SK-N-SH (cell line): ENCODE measurements around the gene DAP. TPM values are rescaled to one million over a fixed set of nuclear protein-coding genes. Genes with fewer than 3 reads are reported as not detected.

Experiments
- CTCF ChIA-PET: fragments of 300-600, 350-600 bp; formaldehyde crosslinking; extraction: SDS; loops from one replicate; lab custom pipeline; 2021; lab: Yijun Ruan, JAX
- POLR2A ChIA-PET: fragments of 350-600 bp; sonication (Branson Sonifier 250); formaldehyde crosslinking; extraction: SDS; loops from one replicate; lab custom pipeline; 2020; ENCODE audit warnings: antibody characterized with exemption, inconsistent platforms; lab: Yijun Ruan, JAX
- DNase-seq: peaks from one replicate; pipeline ENCODE4 v3.0.0; 2012
- H2AFZ ChIP-seq: fragments of 200-600 bp; sonication (generic); 2 replicates; pipeline ENCODE4 v1.8.1; 2016; ENCODE audit warnings: antibody characterized with exemption, mild to moderate bottlenecking, low read depth
- H3F3A ChIP-seq: fragments of 200-600 bp; sonication (generic); replicated peaks from 2 replicates; pipeline ENCODE3; 2016; ENCODE audit warnings: antibody characterized with exemption, mild to moderate bottlenecking; ENCODE audit not compliant: insufficient read depth
- H3K27ac ChIP-seq, 2 experiments: fragments of 200-500 bp in 1 of 2; fragments of 200-600 bp in 1 of 2; sonication (Bioruptor generic) in 1 of 2; sonication (generic), shearing (Covaris generic) in 1 of 2; 2 replicates each; pipeline versions ENCODE4 v1.5.1 to v1.6.1; 2014 to 2016; ENCODE audit warnings: low read depth in 2 of 2, inconsistent platforms in 1 of 2, low read length in 1 of 2, mild to moderate bottlenecking in 1 of 2, mixed read lengths in 1 of 2
- H3K27me3 ChIP-seq: fragments of 200-600 bp; sonication (generic), shearing (Covaris generic); 2 replicates; pipeline ENCODE4 v1.6.1; 2016; ENCODE audit warnings: mixed run types; ENCODE audit not compliant: insufficient read depth
- H3K36me3 ChIP-seq, 2 experiments: fragments of 200-500 bp in 1 of 2; fragments of 200-600 bp in 1 of 2; sonication (Bioruptor generic) in 1 of 2; sonication (generic) in 1 of 2; replicated peaks in 1 of 2; 2 replicates each; pipeline versions ENCODE3 to v1.5.1; 2014 to 2016; ENCODE audit warnings: low read length in 1 of 2, mild to moderate bottlenecking in 1 of 2; ENCODE audit not compliant: insufficient read depth in 2 of 2, control insufficient read depth in 1 of 2
- H3K4me1 ChIP-seq, 2 experiments: fragments of 200-500 bp in 1 of 2; fragments of 200-600 bp in 1 of 2; sonication (Bioruptor generic) in 1 of 2; sonication (generic), shearing (Covaris generic) in 1 of 2; 2 replicates each; pipeline versions ENCODE4 v1.5.1 to v1.6.1; 2014 to 2016; ENCODE audit warnings: low read depth in 1 of 2, low read length in 1 of 2, mixed run types in 1 of 2; ENCODE audit not compliant: insufficient read depth in 2 of 2, control insufficient read depth in 1 of 2
- H3K4me2 ChIP-seq: fragments of 200-600 bp; sonication (generic), shearing (Covaris generic); 2 replicates; pipeline ENCODE4 v1.6.1; 2017; ENCODE audit warnings: mixed run types
- H3K4me3 ChIP-seq, 2 experiments: fragments of 200-500 bp in 1 of 2; fragments of 200-600 bp in 1 of 2; sonication (Bioruptor generic) in 1 of 2; sonication (generic), shearing (Covaris generic) in 1 of 2; 2 replicates each; pipeline versions ENCODE4 v1.5.1 to v1.8.1; 2014 to 2016; ENCODE audit warnings: low read depth in 2 of 2, inconsistent platforms in 1 of 2, low read length in 1 of 2, mild to moderate bottlenecking in 1 of 2, mixed read lengths in 1 of 2, moderate library complexity in 1 of 2
- H3K79me2 ChIP-seq: fragments of 200-600 bp; sonication (generic); 2 replicates; pipeline ENCODE4 v1.8.1; 2017; ENCODE audit warnings: mild to moderate bottlenecking; ENCODE audit not compliant: insufficient read depth
- H3K9ac ChIP-seq: fragments of 200-600 bp; sonication (generic); 2 replicates; pipeline ENCODE4 v1.6.1; 2017; ENCODE audit warnings: mixed run types
- H3K9me2 ChIP-seq: fragments of 200-600 bp; sonication (generic); 2 replicates; pipeline ENCODE4 v1.6.1; 2017; ENCODE audit warnings: mixed run types
- H3K9me3 ChIP-seq: fragments of 200-600 bp; sonication (generic); 2 replicates; pipeline ENCODE4 v1.6.1; 2017; ENCODE audit warnings: mixed run types, mild to moderate bottlenecking, moderate library complexity
- H4K20me1 ChIP-seq: fragments of 200-600 bp; sonication (generic); 2 replicates; pipeline ENCODE4 v1.6.1; 2017; ENCODE audit warnings: mild to moderate bottlenecking, mixed run types; ENCODE audit not compliant: insufficient read depth
- CTCF ChIP-seq: fragments of 200-600 bp; sonication (generic); IDR thresholded peaks from 2 replicates; pipeline ENCODE4 v1.6.1; 2017; ENCODE audit warnings: antibody characterized with exemption, mild to moderate bottlenecking, moderate library complexity
- EP300 ChIP-seq, 2 experiments: IDR thresholded peaks; 2 replicates each; pipeline versions ENCODE4 v1.4.0 to v1.6.1; 2012; ENCODE audit warnings: borderline replicate concordance in 1 of 2, low read depth in 1 of 2, low read length in 1 of 2
- EZH2phosphoT487 ChIP-seq: fragments of 200-600 bp; sonication (generic); IDR thresholded peaks from 2 replicates; pipeline ENCODE4 v1.6.1; 2017; ENCODE audit warnings: low read depth, mixed run types, mild to moderate bottlenecking, antibody characterized with exemption, moderate library complexity, borderline replicate concordance
- FOXM1 ChIP-seq: IDR thresholded peaks from 2 replicates; pipeline ENCODE4 v1.4.0; 2012; ENCODE audit warnings: low read depth, mild to moderate bottlenecking
- GABPA ChIP-seq: IDR thresholded peaks from 2 replicates; pipeline ENCODE4 v1.4.0; 2012; ENCODE audit warnings: low read depth, mild to moderate bottlenecking
- GATA2 ChIP-seq: sonication (generic); formaldehyde crosslinking; IDR thresholded peaks from 2 replicates; pipeline ENCODE4 v1.5.0; 2020; ENCODE audit warnings: mild to moderate bottlenecking, missing genetic modification reagents
- JUND ChIP-seq: IDR thresholded peaks from 2 replicates; pipeline ENCODE4 v1.4.0; 2012
- MAX ChIP-seq: IDR thresholded peaks from 2 replicates; pipeline ENCODE4 v1.4.0; 2012; ENCODE audit warnings: low read depth
- NRF1 ChIP-seq: IDR thresholded peaks from 2 replicates; pipeline ENCODE4 v1.6.1; 2012; ENCODE audit warnings: low read depth, mild to moderate bottlenecking, low read length
- POLR2AphosphoS5 ChIP-seq: IDR thresholded peaks from 2 replicates; pipeline ENCODE4 v1.6.1; 2012; ENCODE audit warnings: low read depth, low read length
- RCOR1 ChIP-seq: fragments of 150-350 bp; IDR thresholded peaks from 2 replicates; pipeline ENCODE4 v1.6.1; 2017; ENCODE audit warnings: antibody characterized with exemption, low read length
- RFX5 ChIP-seq: IDR thresholded peaks from 2 replicates; pipeline ENCODE4 v1.6.1; 2012; ENCODE audit warnings: mild to moderate bottlenecking, improper control_type of control experiment, low read length
- SMC3 ChIP-seq: IDR thresholded peaks from 2 replicates; pipeline ENCODE4 v1.6.1; 2012; ENCODE audit warnings: low read depth, low read length, improper control_type of control experiment
- TAF1 ChIP-seq: IDR thresholded peaks from 2 replicates; pipeline ENCODE4 v1.6.1; 2012; ENCODE audit warnings: low read depth, mild to moderate bottlenecking, low read length, moderate library complexity, borderline replicate concordance
- TEAD4 ChIP-seq: IDR thresholded peaks from 2 replicates; pipeline ENCODE4 v1.4.0; 2012; ENCODE audit warnings: mild to moderate bottlenecking, borderline replicate concordance; ENCODE audit not compliant: insufficient read depth
- USF1 ChIP-seq: IDR thresholded peaks from 2 replicates; pipeline ENCODE4 v1.4.0; 2012; ENCODE audit warnings: low read depth, borderline replicate concordance
- WGBS: methylation state at CpG from one replicate; pipeline ENCODE4 v1.1.6; 2017; ENCODE audit warnings: low lambda C conversion rate; 5-methylcytosine and 5-hydroxymethylcytosine counted together
- polyA plus RNA-seq, 3 experiments: library from polyadenylated mRNA; depleted of rRNA; stranded (reverse); fragments of >200 nt; gene quantifications; 2 replicates each; pipeline ENCODE4 v1.2.3, GENCODE V29; 2012

Gene DAP
- polyA plus RNA-seq, 1 of the 3 experiments (the other 2 are of a cell fraction) = 78.2 TPM

DNA sequence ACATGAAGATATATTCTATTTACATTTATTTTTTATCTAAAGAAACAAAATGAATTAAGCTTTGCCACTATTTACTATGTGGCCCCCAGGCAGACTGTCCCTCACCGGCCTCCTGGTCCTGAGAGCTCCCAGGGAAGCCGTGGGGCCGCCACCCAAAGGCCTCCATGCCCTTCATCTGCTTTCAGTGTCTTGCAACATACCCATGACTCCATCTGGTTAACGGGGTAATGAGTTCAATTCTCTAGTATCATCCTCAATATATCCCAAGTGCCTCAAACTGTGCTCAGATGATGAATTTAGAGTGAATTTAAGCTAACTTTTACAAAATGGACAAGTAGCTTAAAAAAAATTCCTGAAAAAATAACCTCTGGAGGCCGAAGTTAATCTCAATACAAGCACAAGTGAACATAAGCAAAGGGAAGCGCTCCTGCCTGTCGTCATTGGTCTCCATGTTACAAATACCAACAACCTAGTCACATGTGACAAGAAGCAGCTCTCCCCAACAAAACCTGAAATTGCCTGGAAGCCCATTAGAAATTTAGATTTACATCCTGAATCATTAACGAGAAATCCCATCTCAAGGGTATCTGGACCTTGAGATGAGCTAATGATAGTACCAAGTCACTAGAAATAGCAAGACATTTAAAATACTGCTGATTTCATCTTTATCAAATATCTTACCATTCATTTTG, 26.1 kb downstream of the DAP start:
- no peak for DNase-seq
- no peak overlapping the region for H2AFZ ChIP-seq
- ChIA-PET POLR2A (no interaction called here), CTCF (no interaction called here)
- no peak overlapping the region for H3K9ac ChIP-seq
- no peak for TF ChIP-seq JUND
- TF ChIP-seq NRF1 = no peak
- no peak for TF ChIP-seq CTCF
- no peak for TF ChIP-seq EZH2phosphoT487
- no peak for TF ChIP-seq GABPA
- TF ChIP-seq RFX5 = no peak
- H3K9me2 ChIP-seq = no peaks in the 10 kb centered on the region
- peaks cover 4% of the 10 kb centered on the region for H3F3A ChIP-seq
- peaks cover 7 to 55% of the 10 kb centered on the region in 2 experiments for H3K36me3 ChIP-seq
- 85% methylated on average over 8 of the region's 8 CpGs for WGBS
- H3K9me3 ChIP-seq = peaks cover 8% of the 10 kb centered on the region
- H3K79me2 ChIP-seq = peaks cover 44% of the 10 kb centered on the region
- H3K27me3 ChIP-seq = no peaks in the 10 kb centered on the region
- peaks cover 15% of the 10 kb centered on the region; the same call in 1 of the 2 replicates for H4K20me1 ChIP-seq
- no peak overlapping the region for H3K4me2 ChIP-seq
- no peak overlapping the region for H3K4me3 ChIP-seq
- H3K27ac ChIP-seq = no peak overlapping the region
- peaks cover 0 to 18% of the 10 kb centered on the region in 2 experiments; a peak in 1 of 4 replicates for H3K4me1 ChIP-seq

GRCh38 chr5:10734037-10734709, 26.9 kb downstream of the DAP start:
- Histone ChIP-seq H3K27ac (no peak overlapping the region), H3K79me2 (peaks cover 42% of the 10 kb centered on the region), H4K20me1 (peaks cover 15% of the 10 kb centered on the region; the same call in 1 of the 2 replicates), H2AFZ (no peak overlapping the region), H3K9me2 (no peaks in the 10 kb centered on the region), H3K9ac (no peak overlapping the region), H3K4me3 (no peak overlapping the region), H3K4me1 (peaks cover 0 to 23% of the 10 kb centered on the region in 2 experiments; a peak in 1 of 4 replicates), H3K36me3 (peaks cover 5 to 47% of the 10 kb centered on the region in 2 experiments), H3K9me3 (no peaks in the 10 kb centered on the region), H3K27me3 (no peaks in the 10 kb centered on the region), H3F3A (peaks cover 4% of the 10 kb centered on the region), H3K4me2 (no peak overlapping the region)
- WGBS = 91% methylated on average over 11 of the region's 11 CpGs
- CTCF ChIA-PET = no interaction called here
- DNase-seq = no peak
- POLR2A ChIA-PET = no interaction called here
- TF ChIP-seq MAX = no peak

DNA sequence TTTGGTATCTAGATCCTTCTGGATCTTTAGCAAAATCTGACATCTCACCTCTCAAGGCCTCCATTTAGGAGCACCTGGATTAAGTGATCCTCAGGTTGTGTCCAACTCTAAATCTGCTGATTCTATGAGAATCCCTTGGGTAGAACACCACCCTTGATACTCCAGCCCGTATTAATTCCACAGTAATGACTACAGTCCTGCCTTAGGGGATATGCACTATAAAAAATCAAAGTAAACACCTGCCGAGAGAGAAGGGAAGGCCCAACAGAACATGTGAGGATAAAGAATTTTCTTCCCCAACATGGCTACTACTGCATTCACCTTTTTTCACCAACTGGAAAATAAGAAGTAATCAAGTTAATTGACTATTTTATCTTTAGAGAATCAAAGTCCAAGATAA, 27.6 kb downstream of the DAP start:
- ChIA-PET CTCF (no interaction called here), POLR2A (no interaction called here)
- peaks cover 5 to 40% of the 10 kb centered on the region in 2 experiments for H3K36me3 ChIP-seq
- TF ChIP-seq SMC3 (no peak), RCOR1 (no peak), TAF1 (no peak), EP300 (IDR thresholded peaks at IDR 0.05; ENCODE audit: borderline replicate concordance in 1 of 2, low read depth in 1 of 2, low read length in 1 of 2) (no peak), CTCF (no peak), USF1 (no peak), POLR2AphosphoS5 (no peak), FOXM1 (no peak), GATA2 (CRISPR knock-in tag) (no peak), TEAD4 (no peak)

More for the DNA sequence above, 27.6 kb downstream of the DAP start:
- no peak overlapping the region for H3K4me3 ChIP-seq
- H3K9ac ChIP-seq = no peak overlapping the region
- H2AFZ ChIP-seq = no peak overlapping the region
- peaks cover 4% of the 10 kb centered on the region for H3F3A ChIP-seq
- no peak overlapping the region for H3K4me2 ChIP-seq
- no peak overlapping the region; a peak in 1 of 4 replicates for H3K27ac ChIP-seq
- no peak for DNase-seq
- H4K20me1 ChIP-seq = peaks cover 15% of the 10 kb centered on the region; the same call in 1 of the 2 replicates
- no peaks in the 10 kb centered on the region for H3K9me3 ChIP-seq
- WGBS = 84% methylated on average over 2 of the region's 2 CpGs
- H3K27me3 ChIP-seq = no peaks in the 10 kb centered on the region
- H3K4me1 ChIP-seq = peaks cover 0 to 23% of the 10 kb centered on the region in 2 experiments; a peak in 1 of 4 replicates
- peaks cover 44% of the 10 kb centered on the region for H3K79me2 ChIP-seq
- no peaks in the 10 kb centered on the region for H3K9me2 ChIP-seq
